Mesodermal cell (in vitro differentiated cells): ENCODE results near the gene SEC61B. TPM values are rescaled to one million over a fixed set of nuclear protein-coding genes. Genes with fewer than 3 reads are reported as not detected.

Source experiments
- H3K27ac ChIP-seq: 2 replicates; pipeline ENCODE4 v1.7.0; 2013; ENCODE audit warnings: mild to moderate bottlenecking, low read depth, low read length, moderate library complexity; ENCODE audit not compliant: severe bottlenecking
- H3K36me3 ChIP-seq: 2 replicates; pipeline ENCODE4 v1.7.1; 2013; ENCODE audit warnings: mild to moderate bottlenecking, low read length, moderate library complexity; ENCODE audit not compliant: control insufficient read depth, insufficient read depth
- H3K4me1 ChIP-seq: one replicate; pipeline ENCODE4 v1.7.1; 2013; ENCODE audit warnings: mild to moderate bottlenecking, low read length; ENCODE audit not compliant: insufficient read depth, control insufficient read depth, poor library complexity, severe bottlenecking
- H3K4me3 ChIP-seq: 2 replicates; pipeline ENCODE4 v1.7.0; 2013; ENCODE audit warnings: low read length, control low read depth, mild to moderate bottlenecking; ENCODE audit not compliant: insufficient read depth, poor library complexity, severe bottlenecking; ENCODE audit errors: extremely low read depth
- H3K9me3 ChIP-seq: 2 replicates; pipeline ENCODE4 v1.7.1; 2013; ENCODE audit warnings: mild to moderate bottlenecking, low read length, moderate library complexity; ENCODE audit not compliant: control insufficient read depth
- WGBS, 2 experiments: methylation state at CpG; one replicate each; pipeline ENCODE4 v1.1.5; 2013; ENCODE audit warnings: missing lambda C conversion rate in 2 of 2; ENCODE audit not compliant: insufficient coverage in 2 of 2; 5-methylcytosine and 5-hydroxymethylcytosine counted together
- polyA plus RNA-seq, 2 experiments: library from polyadenylated mRNA; stranded (reverse); fragments of 50-300 nt; gene quantifications; one replicate each; pipeline ENCODE4 v1.2.3, GENCODE V29; 2013

SEC61B gene
- polyA plus RNA-seq (2013, experiment 1 of 2), result 268 TPM
- 246 TPM for polyA plus RNA-seq (2013, experiment 2 of 2)

- WGBS, 2 experiments, result 0% methylated on average over 62 to 70 of the region's 70 CpGs
Measured at GRCh38 chr9:99221621-99222415, at the start of gene SEC61B, which contains the start of gene ALG2. TSS of gene SEC61B (plus strand) at chr9:99222282. CDS start at chr9:99222364, 82 bp downstream. TSS of gene ALG2 (minus strand) at chr9:99221942. CDS start at chr9:99221894, 48 bp downstream.

GRCh38 chr9:99173570-99174504 lies 48.2 kb upstream of the SEC61B start:
- no peak overlapping the region for H3K4me3 ChIP-seq
- H3K36me3 ChIP-seq, result no peaks in the 10 kb centered on the region
- no peaks in the 10 kb centered on the region for H3K9me3 ChIP-seq
- H3K27ac ChIP-seq, result no peak overlapping the region
- peaks cover 6% of the 10 kb centered on the region for H3K4me1 ChIP-seq
- 77 to 87% methylated on average over 3 of the region's 10 CpGs for WGBS, 2 experiments

More at GRCh38 chr9:99221621-99222415, at the start of gene SEC61B, which contains the start of gene ALG2:
- Histone ChIP-seq H3K36me3 (peaks cover 58% of the 10 kb centered on the region), H3K4me1 (no peaks in the 10 kb centered on the region), H3K9me3 (no peaks in the 10 kb centered on the region), H3K27ac (peak within 1 kb of the TSS; percentile 99), H3K4me3 (peak within 1 kb of the TSS; percentile 92)

GRCh38 chr9:99176527-99177013 lies 45.5 kb upstream of the SEC61B start:
- Histone ChIP-seq H3K4me1 (peaks cover 6% of the 10 kb centered on the region), H3K4me3 (no peak overlapping the region), H3K9me3 (no peaks in the 10 kb centered on the region), H3K36me3 (no peaks in the 10 kb centered on the region), H3K27ac (no peak overlapping the region)
- 49 to 50% methylated on average over 4 of the region's 4 CpGs for WGBS, 2 experiments

GRCh38 chr9:99177576-99178366 lies 44.3 kb upstream of the SEC61B start:
- WGBS, 2 experiments, result 88 to 96% methylated on average over 3 of the region's 8 CpGs
- no peak overlapping the region for H3K4me3 ChIP-seq
- H3K4me1 ChIP-seq, result peaks cover 9% of the 10 kb centered on the region
- H3K36me3 ChIP-seq, result no peaks in the 10 kb centered on the region
- no peak overlapping the region for H3K27ac ChIP-seq
- H3K9me3 ChIP-seq, result no peaks in the 10 kb centered on the region

- Histone ChIP-seq H3K4me3 (no peak overlapping the region), H3K27ac (no peak overlapping the region), H3K36me3 (no peaks in the 10 kb centered on the region), H3K9me3 (no peaks in the 10 kb centered on the region), H3K4me1 (peaks cover 9% of the 10 kb centered on the region)
- WGBS, 2 experiments, result 95 to 96% methylated on average over 10 to 12 of the region's 17 CpGs
Measured at GRCh38 chr9:99178912-99179872, 42.9 kb upstream of the SEC61B start.

GRCh38 chr9:99180199-99180598 lies 41.9 kb upstream of the SEC61B start:
- Histone ChIP-seq H3K27ac (no peak overlapping the region), H3K9me3 (no peaks in the 10 kb centered on the region), H3K4me1 (peaks cover 9% of the 10 kb centered on the region), H3K4me3 (no peak overlapping the region), H3K36me3 (no peaks in the 10 kb centered on the region)
- 80% methylated on average over 1 of the region's 1 CpG; no CpG with 5 or more reads in 1 of the 2 experiments for WGBS, 2 experiments

DNA sequence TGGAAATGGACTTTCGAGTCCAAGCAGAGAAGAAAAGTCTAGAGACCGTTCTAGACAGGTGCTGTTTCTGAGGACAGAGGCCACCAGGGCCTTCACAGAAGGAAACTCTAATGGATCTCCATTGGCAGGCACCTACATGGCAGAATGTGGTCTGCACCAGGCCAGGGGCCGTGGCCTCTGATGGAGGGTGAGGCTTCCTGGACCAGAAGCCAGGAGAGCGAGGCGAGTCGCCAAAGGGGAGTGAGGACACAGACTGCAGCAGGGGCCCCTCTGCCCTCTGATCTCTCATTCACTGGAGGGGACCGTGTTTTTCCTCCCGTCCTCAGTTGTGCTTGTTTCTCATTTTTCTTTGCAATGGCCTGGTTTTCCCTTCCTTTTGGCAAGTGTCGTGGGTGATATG lies 41.4 kb upstream of the SEC61B start:
- Histone ChIP-seq H3K36me3 (no peaks in the 10 kb centered on the region), H3K4me3 (no peak overlapping the region), H3K4me1 (peaks cover 9% of the 10 kb centered on the region), H3K9me3 (no peaks in the 10 kb centered on the region), H3K27ac (no peak overlapping the region)
- WGBS, 2 experiments, result 86 to 93% methylated on average over 6 to 8 of the region's 9 CpGs

DNA sequence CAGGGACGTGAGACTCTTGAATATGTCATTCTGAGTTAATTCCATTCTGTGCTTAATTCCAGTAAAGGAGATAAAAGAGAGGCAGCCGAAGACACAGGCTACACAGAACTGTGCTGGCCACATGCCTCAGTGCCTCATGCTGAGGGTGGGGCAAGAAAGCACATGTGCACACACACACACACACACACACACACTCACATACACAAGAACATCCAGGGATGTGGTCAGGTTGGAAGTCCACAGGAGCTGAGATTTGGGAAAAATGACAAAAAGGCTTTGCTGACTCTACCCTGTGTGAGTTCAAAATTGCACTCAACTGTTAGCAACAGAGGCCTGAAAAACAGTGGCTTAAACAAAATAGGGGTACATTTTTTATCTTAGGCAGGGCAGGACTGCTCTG lies 40.9 kb upstream of the SEC61B start:
- Histone ChIP-seq H3K36me3 (no peaks in the 10 kb centered on the region), H3K9me3 (no peaks in the 10 kb centered on the region), H3K4me1 (peaks cover 9% of the 10 kb centered on the region), H3K4me3 (no peak overlapping the region), H3K27ac (no peak overlapping the region)
- WGBS, 2 experiments, result 100% methylated on average over 1 of the region's 2 CpGs

DNA sequence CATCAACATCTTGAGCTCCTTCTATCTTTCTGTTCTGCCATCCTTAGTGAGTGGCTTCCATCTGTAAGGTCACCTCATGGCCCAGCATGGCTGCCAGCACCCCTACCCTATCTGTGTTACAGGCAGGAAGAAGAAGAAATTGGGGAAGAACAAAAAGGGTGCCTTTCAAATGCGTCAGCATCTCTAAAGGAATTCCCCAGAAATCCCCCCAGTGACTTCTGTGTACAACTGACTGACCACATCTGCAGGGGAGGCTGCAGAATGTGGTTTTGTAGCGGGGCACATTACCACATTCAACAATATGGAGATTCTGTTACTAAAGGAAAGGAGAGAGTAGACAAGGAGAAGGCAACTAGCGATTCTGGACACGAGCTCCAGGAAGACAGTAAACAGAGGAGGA lies 40.5 kb upstream of the SEC61B start:
- peaks cover 9% of the 10 kb centered on the region for H3K4me1 ChIP-seq
- no peaks in the 10 kb centered on the region for H3K36me3 ChIP-seq
- H3K4me3 ChIP-seq, result no peak overlapping the region
- no CpG with 5 or more reads among the region's 4 CpGs for WGBS, 2 experiments
- no peaks in the 10 kb centered on the region for H3K9me3 ChIP-seq
- no peak overlapping the region for H3K27ac ChIP-seq
